ENCODE measurements around the gene VRTN.

The VRTN gene

DNA sequence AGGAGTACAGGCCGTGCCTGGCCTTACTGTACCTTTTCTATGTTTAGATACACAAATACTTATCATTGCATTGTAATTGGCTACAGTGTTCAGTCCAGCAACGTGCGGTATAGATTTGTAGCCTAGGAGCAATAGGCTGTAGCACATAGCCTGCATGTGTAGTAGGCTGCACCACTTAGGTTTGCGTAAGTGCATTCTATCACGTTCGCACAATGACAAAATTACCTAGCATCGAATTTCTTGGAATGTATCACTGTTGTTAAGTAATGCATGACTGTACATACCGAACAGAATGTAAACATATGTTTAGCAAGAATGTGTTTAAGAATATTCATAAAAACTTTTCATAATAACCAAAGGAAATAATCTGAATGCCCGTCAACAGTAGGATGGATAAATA lies 31.9 kb downstream of the VRTN start:
- no peak for TF ChIP-seq FOXP2 (optimal IDR thresholded peaks at IDR 0.05; ENCODE audit: borderline replicate concordance, extremely low read depth, extremely low read length, insufficient read depth)
- TF ChIP-seq SIN3A (IDR thresholded peaks at IDR 0.05; ENCODE audit: borderline replicate concordance, insufficient read depth, low read length): no peak
- TF ChIP-seq, protein P1, sequence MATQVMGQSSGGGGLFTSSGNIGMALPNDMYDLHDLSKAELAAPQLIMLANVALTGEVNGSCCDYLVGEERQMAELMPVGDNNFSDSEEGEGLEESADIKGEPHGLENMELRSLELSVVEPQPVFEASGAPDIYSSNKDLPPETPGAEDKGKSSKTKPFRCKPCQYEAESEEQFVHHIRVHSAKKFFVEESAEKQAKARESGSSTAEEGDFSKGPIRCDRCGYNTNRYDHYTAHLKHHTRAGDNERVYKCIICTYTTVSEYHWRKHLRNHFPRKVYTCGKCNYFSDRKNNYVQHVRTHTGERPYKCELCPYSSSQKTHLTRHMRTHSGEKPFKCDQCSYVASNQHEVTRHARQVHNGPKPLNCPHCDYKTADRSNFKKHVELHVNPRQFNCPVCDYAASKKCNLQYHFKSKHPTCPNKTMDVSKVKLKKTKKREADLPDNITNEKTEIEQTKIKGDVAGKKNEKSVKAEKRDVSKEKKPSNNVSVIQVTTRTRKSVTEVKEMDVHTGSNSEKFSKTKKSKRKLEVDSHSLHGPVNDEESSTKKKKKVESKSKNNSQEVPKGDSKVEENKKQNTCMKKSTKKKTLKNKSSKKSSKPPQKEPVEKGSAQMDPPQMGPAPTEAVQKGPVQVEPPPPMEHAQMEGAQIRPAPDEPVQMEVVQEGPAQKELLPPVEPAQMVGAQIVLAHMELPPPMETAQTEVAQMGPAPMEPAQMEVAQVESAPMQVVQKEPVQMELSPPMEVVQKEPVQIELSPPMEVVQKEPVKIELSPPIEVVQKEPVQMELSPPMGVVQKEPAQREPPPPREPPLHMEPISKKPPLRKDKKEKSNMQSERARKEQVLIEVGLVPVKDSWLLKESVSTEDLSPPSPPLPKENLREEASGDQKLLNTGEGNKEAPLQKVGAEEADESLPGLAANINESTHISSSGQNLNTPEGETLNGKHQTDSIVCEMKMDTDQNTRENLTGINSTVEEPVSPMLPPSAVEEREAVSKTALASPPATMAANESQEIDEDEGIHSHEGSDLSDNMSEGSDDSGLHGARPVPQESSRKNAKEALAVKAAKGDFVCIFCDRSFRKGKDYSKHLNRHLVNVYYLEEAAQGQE (IDR thresholded peaks at IDR 0.05; ENCODE audit: insufficient read depth in 1 of 2, low read depth in 2 of 2, low read length in 2 of 2): no peak
- no peak for TF ChIP-seq POLR2AphosphoS5 (IDR thresholded peaks at IDR 0.05; ENCODE audit: low read depth, low read length)
- no peak for TF ChIP-seq TAF1 (IDR thresholded peaks at IDR 0.05; ENCODE audit: borderline replicate concordance, insufficient read depth, low read length)

- no peak for TF ChIP-seq TAF1 (IDR thresholded peaks at IDR 0.05; ENCODE audit: borderline replicate concordance, insufficient read depth, low read length)
- no peak for TF ChIP-seq FOXP2 (optimal IDR thresholded peaks at IDR 0.05; ENCODE audit: borderline replicate concordance, extremely low read depth, extremely low read length, insufficient read depth)
- TF ChIP-seq, protein P1 (IDR thresholded peaks at IDR 0.05; ENCODE audit: insufficient read depth in 1 of 2, low read depth in 2 of 2, low read length in 2 of 2): no peak
Measured at GRCh38 chr14:74380845-74381244, 32.6 kb downstream of the VRTN start.

DNA sequence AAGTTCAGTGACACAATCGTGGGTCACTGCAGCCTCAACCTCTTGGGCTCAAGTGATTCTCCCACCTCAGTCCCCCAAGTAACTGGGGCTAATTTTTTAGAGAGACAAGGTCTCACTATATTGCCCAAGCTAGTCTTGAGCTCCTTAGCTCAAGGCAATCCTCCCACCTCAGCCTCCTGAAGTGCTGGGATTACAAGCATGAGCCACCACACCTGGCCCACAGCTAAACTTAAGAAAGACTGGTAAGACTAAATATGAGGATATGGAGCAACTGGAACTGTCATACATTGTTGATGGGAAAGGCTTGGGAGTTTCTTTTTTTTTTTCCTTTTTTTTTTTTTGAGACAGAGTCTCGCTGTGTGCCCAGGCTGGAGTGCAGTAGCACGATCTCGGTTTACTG lies 34.0 kb downstream of the VRTN start:
- TF ChIP-seq SIN3A (IDR thresholded peaks at IDR 0.05; ENCODE audit: borderline replicate concordance, insufficient read depth, low read length) (no peak), POLR2AphosphoS5 (IDR thresholded peaks at IDR 0.05; ENCODE audit: low read depth, low read length) (no peak), FOXP2 (optimal IDR thresholded peaks at IDR 0.05; ENCODE audit: borderline replicate concordance, extremely low read depth, extremely low read length, insufficient read depth) (no peak), TAF1 (IDR thresholded peaks at IDR 0.05; ENCODE audit: borderline replicate concordance, insufficient read depth, low read length) (no peak)
- TF ChIP-seq, protein P1 (IDR thresholded peaks at IDR 0.05; ENCODE audit: insufficient read depth in 1 of 2, low read depth in 2 of 2, low read length in 2 of 2): no peak

- no peak for TF ChIP-seq FOXP2 (optimal IDR thresholded peaks at IDR 0.05; ENCODE audit: borderline replicate concordance, extremely low read depth, extremely low read length, insufficient read depth)
- TF ChIP-seq, protein P1 (IDR thresholded peaks at IDR 0.05; ENCODE audit: insufficient read depth in 1 of 2, low read depth in 2 of 2, low read length in 2 of 2): no peak
- TF ChIP-seq SIN3A (IDR thresholded peaks at IDR 0.05; ENCODE audit: borderline replicate concordance, insufficient read depth, low read length): no peak
- no peak for TF ChIP-seq POLR2AphosphoS5 (IDR thresholded peaks at IDR 0.05; ENCODE audit: low read depth, low read length)
- TF ChIP-seq TAF1 (IDR thresholded peaks at IDR 0.05; ENCODE audit: borderline replicate concordance, insufficient read depth, low read length): no peak
Measured at GRCh38 chr14:74389980-74390379, 41.7 kb downstream of the VRTN start.

- no peak for TF ChIP-seq SIN3A (IDR thresholded peaks at IDR 0.05; ENCODE audit: borderline replicate concordance, insufficient read depth, low read length)
- TF ChIP-seq FOXP2 (optimal IDR thresholded peaks at IDR 0.05; ENCODE audit: borderline replicate concordance, extremely low read depth, extremely low read length, insufficient read depth): no peak
- no peak for TF ChIP-seq POLR2AphosphoS5 (IDR thresholded peaks at IDR 0.05; ENCODE audit: low read depth, low read length)
- TF ChIP-seq, protein P1 (IDR thresholded peaks at IDR 0.05; ENCODE audit: insufficient read depth in 1 of 2, low read depth in 2 of 2, low read length in 2 of 2): no peak
- no peak for TF ChIP-seq TAF1 (IDR thresholded peaks at IDR 0.05; ENCODE audit: borderline replicate concordance, insufficient read depth, low read length)
Measured at GRCh38 chr14:74391479-74391878, 43.2 kb downstream of the VRTN start.

Measured in PFSK-1 (cell line).